HG03521 (cell line): ENCODE results near the gene GMPS.
"Not testable (repeated sequence)": the region's sequence is repeated elsewhere in the genome, so short reads cannot be mapped to it uniquely, and the experiment has no call there.

Source experiments
- ATAC-seq: cut with Tn5 transposase; IDR thresholded peaks from one replicate; pipeline ENCODE4 v1.9.1; 2021; ENCODE audit warnings: mild to moderate bottlenecking, moderate library complexity; ENCODE audit not compliant: unreplicated experiment

GMPS gene

GRCh38 chr3:155938409-155938808, 68.0 kb downstream of the GMPS start:
- ATAC-seq = no peak

- no peak for ATAC-seq
These were observed 70.9 kb downstream of the GMPS start for GRCh38 chr3:155941354-155941753.

- no peak for ATAC-seq
These were observed 73.6 kb downstream of the GMPS start for GRCh38 chr3:155944081-155944480.

- ATAC-seq = no peak
These were observed 75.7 kb downstream of the GMPS start for GRCh38 chr3:155946178-155946577.

GRCh38 chr3:155948476-155948875, 78.0 kb downstream of the GMPS start:
- ATAC-seq = no peak

GRCh38 chr3:155949453-155950217, 79.2 kb downstream of the GMPS start:
- ATAC-seq = no peak

GRCh38 chr3:155956508-155957411, 86.3 kb downstream of the GMPS start:
- ATAC-seq = no peak

GRCh38 chr3:155957412-155957880, 87.0 kb downstream of the GMPS start:
- no peak for ATAC-seq

- no peak for ATAC-seq
These were observed 88.2 kb downstream of the GMPS start for GRCh38 chr3:155958676-155959075.

- no peak for ATAC-seq
These were observed 89.6 kb downstream of the GMPS start for GRCh38 chr3:155960060-155960459.

- not testable (repeated sequence) for ATAC-seq
These were observed 90.6 kb downstream of the GMPS start for GRCh38 chr3:155961044-155961443.

- no peak for ATAC-seq
These were observed 93.1 kb downstream of the GMPS start for GRCh38 chr3:155963570-155963969.

GRCh38 chr3:155970398-155970797, 99.9 kb downstream of the GMPS start:
- ATAC-seq = no peak

GRCh38 chr3:155972885-155973584, 102.6 kb downstream of the GMPS start:
- no peak for ATAC-seq

- ATAC-seq = no peak
These were observed 107.9 kb downstream of the GMPS start for GRCh38 chr3:155978324-155978723.

GRCh38 chr3:155979746-155980145, 109.3 kb downstream of the GMPS start:
- ATAC-seq = no peak

GRCh38 chr3:155981669-155982068, 111.2 kb downstream of the GMPS start:
- ATAC-seq = no peak

GRCh38 chr3:155983834-155984474, 113.5 kb downstream of the GMPS start:
- ATAC-seq = no peak

- no peak for ATAC-seq
These were observed 114.5 kb downstream of the GMPS start for GRCh38 chr3:155984791-155985417.

GRCh38 chr3:155989536-155989935, 119.1 kb downstream of the GMPS start:
- no peak for ATAC-seq
